ENCODE measurements around the gene RAB27A.

GRCh38 chr15:55247311-55247710, 42.3 kb downstream of the RAB27A start:
- TF ChIP-seq CTCF (IDR thresholded peaks at IDR 0.05): no peak
- no peak for TF ChIP-seq NFYB (CRISPR knock-in tag; conservative IDR thresholded peaks at IDR 0.05; ENCODE audit: low read depth)
- TF ChIP-seq, protein P1, sequence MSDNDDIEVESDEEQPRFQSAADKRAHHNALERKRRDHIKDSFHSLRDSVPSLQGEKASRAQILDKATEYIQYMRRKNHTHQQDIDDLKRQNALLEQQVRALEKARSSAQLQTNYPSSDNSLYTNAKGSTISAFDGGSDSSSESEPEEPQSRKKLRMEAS (CRISPR knock-in tag; IDR thresholded peaks at IDR 0.05): no peak
- TF ChIP-seq CBFB (CRISPR knock-in tag; IDR thresholded peaks at IDR 0.05; ENCODE audit: low read depth): no peak
